H9 (cell line): ENCODE results near the gene USP43. TPM values are rescaled to one million over a fixed set of nuclear protein-coding genes. Genes with fewer than 3 reads are reported as not detected.
A peak's percentile ranks its signal among the peaks of the same experiment; 100 is the strongest.

ENCODE experiments used
- DNase-seq: peaks from one replicate; pipeline ENCODE4 v3.0.0-alpha.2; 2017
- H2AFZ ChIP-seq: one replicate; pipeline ENCODE4 v1.6.1; 2013; ENCODE audit warnings: mild to moderate bottlenecking, low read length, control low read depth, moderate library complexity
- H2AK5ac ChIP-seq: 2 replicates; pipeline ENCODE4 v1.6.1; 2013; ENCODE audit warnings: low read length, control low read depth, mixed read lengths; ENCODE audit not compliant: insufficient read length
- H2BK120ac ChIP-seq: one replicate; pipeline ENCODE4 v1.6.1; 2013; ENCODE audit warnings: low read depth, mild to moderate bottlenecking, low read length, control low read depth, inconsistent platforms; ENCODE audit not compliant: poor library complexity, severe bottlenecking
- H2BK12ac ChIP-seq: 2 replicates; pipeline ENCODE4 v1.6.1; 2013; ENCODE audit warnings: low read length, control low read depth, mixed read lengths, low read depth; ENCODE audit not compliant: insufficient read length
- H2BK15ac ChIP-seq: 2 replicates; pipeline ENCODE4 v1.6.1; 2013; ENCODE audit warnings: low read depth, low read length, control low read depth
- H2BK20ac ChIP-seq: one replicate; pipeline ENCODE4 v1.6.1; 2013; ENCODE audit warnings: low read depth, mild to moderate bottlenecking, low read length, control low read depth, inconsistent platforms; ENCODE audit not compliant: poor library complexity, severe bottlenecking
- H2BK5ac ChIP-seq: 2 replicates; pipeline ENCODE4 v1.6.1; 2013; ENCODE audit warnings: low read length, control low read depth, mixed read lengths; ENCODE audit not compliant: insufficient read length
- H3K14ac ChIP-seq: 2 replicates; pipeline ENCODE4 v1.6.1; 2013; ENCODE audit warnings: low read length, control low read depth; ENCODE audit not compliant: insufficient read depth
- H3K18ac ChIP-seq: 2 replicates; pipeline ENCODE4 v1.6.1; 2013; ENCODE audit warnings: low read depth, mild to moderate bottlenecking, mixed read lengths, low read length, control low read depth; ENCODE audit not compliant: insufficient read length
- H3K23ac ChIP-seq: 2 replicates; pipeline ENCODE4 v1.6.1; 2013; ENCODE audit warnings: low read length, control low read depth, mixed read lengths, low read depth; ENCODE audit not compliant: insufficient read length
- H3K23me2 ChIP-seq: 2 replicates; pipeline ENCODE4 v1.6.1; 2013; ENCODE audit warnings: low read depth, mild to moderate bottlenecking, mixed read lengths, low read length, control low read depth; ENCODE audit not compliant: insufficient read length, poor library complexity, severe bottlenecking
- H3K27ac ChIP-seq: 2 replicates; pipeline ENCODE4 v1.5.1; 2013; ENCODE audit warnings: low read length, control low read depth, mixed read lengths, low read depth; ENCODE audit not compliant: insufficient read length
- H3K27me3 ChIP-seq: 2 replicates; pipeline ENCODE4 v1.6.1; 2013; ENCODE audit warnings: low read length, control low read depth, inconsistent platforms; ENCODE audit not compliant: insufficient read depth
- H3K4ac ChIP-seq: 2 replicates; pipeline ENCODE4 v1.6.1; 2013; ENCODE audit warnings: low read depth, mild to moderate bottlenecking, control low read depth, inconsistent platforms, low read length, moderate library complexity
- H3K4me1 ChIP-seq: 2 replicates; pipeline ENCODE4 v1.6.1; 2013; ENCODE audit warnings: low read length, control low read depth, inconsistent platforms; ENCODE audit not compliant: insufficient read depth
- H3K4me2 ChIP-seq: 2 replicates; pipeline ENCODE4 v1.6.1; 2013; ENCODE audit warnings: low read length, control low read depth, mixed read lengths; ENCODE audit not compliant: insufficient read length, insufficient read depth
- H3K56ac ChIP-seq: 2 replicates; pipeline ENCODE4 v1.6.1; 2013; ENCODE audit warnings: low read depth, mild to moderate bottlenecking, mixed read lengths, low read length, control low read depth; ENCODE audit not compliant: insufficient read length
- H3K79me1 ChIP-seq: 2 replicates; pipeline ENCODE4 v1.6.1; 2013; ENCODE audit warnings: low read depth, mild to moderate bottlenecking, moderate library complexity, low read length, control low read depth, inconsistent platforms; ENCODE audit not compliant: insufficient read depth, poor library complexity, severe bottlenecking
- H3K79me2 ChIP-seq: 2 replicates; pipeline ENCODE4 v1.6.1; 2013; ENCODE audit warnings: low read length, control low read depth, inconsistent platforms; ENCODE audit not compliant: insufficient read depth
- H3K9ac ChIP-seq: 2 replicates; pipeline ENCODE4 v1.6.1; 2013; ENCODE audit warnings: low read length, control low read depth, mixed read lengths; ENCODE audit not compliant: insufficient read length; ENCODE audit errors: extremely low read depth
- H3K9me3 ChIP-seq: one replicate; pipeline ENCODE4 v1.6.1; 2013; ENCODE audit warnings: low read depth, low read length, inconsistent platforms; ENCODE audit not compliant: control insufficient read depth
- H3T11ph ChIP-seq: one replicate; pipeline ENCODE4 v1.6.1; 2013; ENCODE audit warnings: mild to moderate bottlenecking, low read length, control low read depth, inconsistent platforms
- H4K20me1 ChIP-seq: one replicate; pipeline ENCODE4 v1.6.1; 2013; ENCODE audit not compliant: control insufficient read depth, insufficient read length, insufficient read depth
- H4K5ac ChIP-seq: 2 replicates; pipeline ENCODE4 v1.6.1; 2013; ENCODE audit warnings: low read depth, mild to moderate bottlenecking, mixed read lengths, low read length, control low read depth; ENCODE audit not compliant: insufficient read length
- H4K8ac ChIP-seq: replicated peaks from 2 replicates; pipeline ENCODE4 v1.6.1; 2013; ENCODE audit warnings: low read length, control low read depth, mixed read lengths, low read depth; ENCODE audit not compliant: insufficient read length
- H4K91ac ChIP-seq: 2 replicates; pipeline ENCODE4 v1.6.1; 2013; ENCODE audit warnings: low read depth, mild to moderate bottlenecking, moderate library complexity, mixed read lengths, low read length, control low read depth; ENCODE audit not compliant: insufficient read length
- H3K27ac Mint-ChIP-seq, 3 experiments: 2 replicates in 2 of 3; 3 replicates in 1 of 3; pipeline ENCODE4 v1.8.0; 2020 to 2021; ENCODE audit warnings: mixed read lengths in 3 of 3, mild to moderate bottlenecking in 1 of 3, moderate library complexity in 1 of 3
- H3K27me3 Mint-ChIP-seq: 2 replicates; pipeline ENCODE4 v1.8.0; 2021; ENCODE audit warnings: low read depth, mild to moderate bottlenecking, moderate library complexity, mixed read lengths
- H3K36me3 Mint-ChIP-seq, 3 experiments: 2 replicates in 2 of 3; 3 replicates in 1 of 3; pipeline ENCODE4 v1.8.0; 2020 to 2021; ENCODE audit warnings: low read depth in 3 of 3, mixed read lengths in 3 of 3; ENCODE audit not compliant: insufficient read depth in 1 of 3
- H3K4me1 Mint-ChIP-seq, 2 experiments: 2 replicates each; pipeline ENCODE4 v1.8.0; 2020; ENCODE audit warnings: mixed read lengths in 2 of 2
- H3K4me3 Mint-ChIP-seq, 2 experiments: 2 replicates in 1 of 2; 3 replicates in 1 of 2; pipeline ENCODE4 v1.8.0; 2020 to 2021; ENCODE audit warnings: mild to moderate bottlenecking in 2 of 2, mixed read lengths in 2 of 2, moderate library complexity in 1 of 2
- H3K9me3 Mint-ChIP-seq, 2 experiments: 2 replicates in 1 of 2; 3 replicates in 1 of 2; pipeline ENCODE4 v1.8.0; 2020; ENCODE audit warnings: mild to moderate bottlenecking in 2 of 2, mixed read lengths in 2 of 2, moderate library complexity in 1 of 2
- WGBS: extraction: QIAGEN DNeasy Blood & Tissue Kit; methylation state at CpG from one replicate; pipeline ENCODE4 v1.1.7; 2013; ENCODE audit warnings: missing lambda C conversion rate, low lambda C conversion rate, mixed read lengths; ENCODE audit not compliant: insufficient read length; ENCODE audit errors: extremely low coverage; 5-methylcytosine and 5-hydroxymethylcytosine counted together
- total RNA-seq: library from RNA; stranded (reverse); gene quantifications from 2 replicates; pipeline ENCODE4 v1.2.1, GENCODE V29; 2021
- TF ChIP-seq, protein P1 (sequence below): fragments of 200-600 bp; sonication (generic); conservative IDR thresholded peaks from 3 replicates; pipeline ENCODE4 v1.8.0; 2021; ENCODE audit warnings: antibody characterized with exemption, mild to moderate bottlenecking

USP43 gene
- total RNA-seq, 1 experiment from 2014 or later = 5.2 TPM

GRCh38 chr17:9643611-9644010 is 1.7 kb upstream of the USP43 start:
- peaks cover 3% of the 10 kb centered on the region; the same call in 1 of the 2 replicates for H3K4me1 ChIP-seq
- no peak overlapping the region for H2AK5ac ChIP-seq
- Mint-ChIP-seq H3K27me3 (peaks cover 14% of the 10 kb centered on the region), H3K27ac (no peak overlapping the region), H3K4me1 (peaks cover 32 to 35% of the 10 kb centered on the region in 2 experiments), H3K9me3 (peaks cover 0 to 2% of the 10 kb centered on the region in 2 experiments; a peak in 3 of 5 replicates), H3K4me3 (peak overlapping the region in 1 of 2 experiments; percentile 92; a peak in 2 of 5 replicates), H3K36me3 (no peaks in the 10 kb centered on the region)
- no peak overlapping the region for H2BK5ac ChIP-seq
- peaks cover 4% of the 10 kb centered on the region; the same call in 1 of the 2 replicates for H3K27me3 ChIP-seq
- no peak overlapping the region for H3K56ac ChIP-seq
- no peak overlapping the region for H3K4ac ChIP-seq
- no peak overlapping the region for H2BK12ac ChIP-seq
- no peak overlapping the region for H2BK20ac ChIP-seq
- no CpG with 5 or more reads among the region's 5 CpGs for WGBS
- no peak overlapping the region for H3K14ac ChIP-seq
- H4K91ac ChIP-seq = no peak overlapping the region
- H4K20me1 ChIP-seq = no peaks in the 10 kb centered on the region
- no peak overlapping the region for H2BK120ac ChIP-seq
- H4K5ac ChIP-seq = no peak overlapping the region
- no peak overlapping the region for H3K23ac ChIP-seq
- DNase-seq = no peak
- H2BK15ac ChIP-seq = no peak overlapping the region
- H3K9ac ChIP-seq = no peak overlapping the region
- no peaks in the 10 kb centered on the region for H3K79me1 ChIP-seq
- H3K27ac ChIP-seq = no peak overlapping the region
- H3T11ph ChIP-seq = no peak overlapping the region
- H3K4me2 ChIP-seq = no peak overlapping the region
- H4K8ac ChIP-seq = no peak overlapping the region
- no peaks in the 10 kb centered on the region for H3K79me2 ChIP-seq
- H3K9me3 ChIP-seq = no peaks in the 10 kb centered on the region
- H3K23me2 ChIP-seq = peaks cover 17% of the 10 kb centered on the region
- no peak overlapping the region for H2AFZ ChIP-seq
- TF ChIP-seq, protein P1, sequence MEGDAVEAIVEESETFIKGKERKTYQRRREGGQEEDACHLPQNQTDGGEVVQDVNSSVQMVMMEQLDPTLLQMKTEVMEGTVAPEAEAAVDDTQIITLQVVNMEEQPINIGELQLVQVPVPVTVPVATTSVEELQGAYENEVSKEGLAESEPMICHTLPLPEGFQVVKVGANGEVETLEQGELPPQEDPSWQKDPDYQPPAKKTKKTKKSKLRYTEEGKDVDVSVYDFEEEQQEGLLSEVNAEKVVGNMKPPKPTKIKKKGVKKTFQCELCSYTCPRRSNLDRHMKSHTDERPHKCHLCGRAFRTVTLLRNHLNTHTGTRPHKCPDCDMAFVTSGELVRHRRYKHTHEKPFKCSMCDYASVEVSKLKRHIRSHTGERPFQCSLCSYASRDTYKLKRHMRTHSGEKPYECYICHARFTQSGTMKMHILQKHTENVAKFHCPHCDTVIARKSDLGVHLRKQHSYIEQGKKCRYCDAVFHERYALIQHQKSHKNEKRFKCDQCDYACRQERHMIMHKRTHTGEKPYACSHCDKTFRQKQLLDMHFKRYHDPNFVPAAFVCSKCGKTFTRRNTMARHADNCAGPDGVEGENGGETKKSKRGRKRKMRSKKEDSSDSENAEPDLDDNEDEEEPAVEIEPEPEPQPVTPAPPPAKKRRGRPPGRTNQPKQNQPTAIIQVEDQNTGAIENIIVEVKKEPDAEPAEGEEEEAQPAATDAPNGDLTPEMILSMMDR = no peak
- no peak overlapping the region for H3K18ac ChIP-seq
